ENCODE data around the gene VGLL2.

- TF ChIP-seq, protein P1, sequence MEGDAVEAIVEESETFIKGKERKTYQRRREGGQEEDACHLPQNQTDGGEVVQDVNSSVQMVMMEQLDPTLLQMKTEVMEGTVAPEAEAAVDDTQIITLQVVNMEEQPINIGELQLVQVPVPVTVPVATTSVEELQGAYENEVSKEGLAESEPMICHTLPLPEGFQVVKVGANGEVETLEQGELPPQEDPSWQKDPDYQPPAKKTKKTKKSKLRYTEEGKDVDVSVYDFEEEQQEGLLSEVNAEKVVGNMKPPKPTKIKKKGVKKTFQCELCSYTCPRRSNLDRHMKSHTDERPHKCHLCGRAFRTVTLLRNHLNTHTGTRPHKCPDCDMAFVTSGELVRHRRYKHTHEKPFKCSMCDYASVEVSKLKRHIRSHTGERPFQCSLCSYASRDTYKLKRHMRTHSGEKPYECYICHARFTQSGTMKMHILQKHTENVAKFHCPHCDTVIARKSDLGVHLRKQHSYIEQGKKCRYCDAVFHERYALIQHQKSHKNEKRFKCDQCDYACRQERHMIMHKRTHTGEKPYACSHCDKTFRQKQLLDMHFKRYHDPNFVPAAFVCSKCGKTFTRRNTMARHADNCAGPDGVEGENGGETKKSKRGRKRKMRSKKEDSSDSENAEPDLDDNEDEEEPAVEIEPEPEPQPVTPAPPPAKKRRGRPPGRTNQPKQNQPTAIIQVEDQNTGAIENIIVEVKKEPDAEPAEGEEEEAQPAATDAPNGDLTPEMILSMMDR (IDR thresholded peaks at IDR 0.05) = no peak
- no peak for TF ChIP-seq POLR2A (IDR thresholded peaks at IDR 0.05)
These were observed 6.9 kb downstream of the VGLL2 start for GRCh38 chr6:117272032-117272866.

Measured in esophagus squamous epithelium (tissue), 4 donors.